22Rv1 (cell line): ENCODE data around the gene FHAD1.

Experiments
- CTCF ChIP-seq: fragments of 450-650 bp; IDR thresholded peaks from 2 replicates; pipeline ENCODE4 v1.5.1; 2017; ENCODE audit warnings: mild to moderate bottlenecking
- ZFX ChIP-seq: fragments of 450-650 bp; IDR thresholded peaks from 2 replicates; pipeline ENCODE4 v1.6.1; 2017; ENCODE audit warnings: antibody characterized with exemption, borderline replicate concordance

GRCh38 chr1:15217654-15218053, 29.4 kb upstream of the FHAD1 start:
- TF ChIP-seq CTCF (no peak), ZFX (no peak)
